Loucy (cell line): ENCODE data around the gene MRTFA.

Experiments used
- H2AFZ ChIP-seq: fragments of 200-600 bp; sonication (generic); 2 replicates; pipeline ENCODE4 v1.6.0; 2016; ENCODE audit warnings: antibody characterized with exemption, mild to moderate bottlenecking, low read length, moderate library complexity
- H3F3A ChIP-seq: fragments of 200-600 bp; 2 replicates; pipeline ENCODE4 v1.6.0; 2016; ENCODE audit warnings: antibody characterized with exemption, low read depth, mild to moderate bottlenecking
- H3K27me3 ChIP-seq: fragments of 200-600 bp; sonication (generic); 2 replicates; pipeline ENCODE4 v1.6.1; 2014; ENCODE audit warnings: low read length, mild to moderate bottlenecking; ENCODE audit not compliant: insufficient read depth, poor library complexity, severe bottlenecking
- H3K36me3 ChIP-seq: fragments of 200-600 bp; sonication (generic); 2 replicates; pipeline ENCODE4 v1.6.1; 2016; ENCODE audit warnings: low read length; ENCODE audit not compliant: insufficient read depth
- H3K4me1 ChIP-seq: fragments of 200-600 bp; sonication (generic); 2 replicates; pipeline ENCODE4 v1.5.1; 2014; ENCODE audit warnings: low read length, mild to moderate bottlenecking; ENCODE audit not compliant: insufficient read depth, poor library complexity, severe bottlenecking
- H3K4me2 ChIP-seq: fragments of 200-600 bp; sonication (generic); 2 replicates; pipeline ENCODE4 v1.6.0; 2014; ENCODE audit warnings: antibody characterized with exemption, low read length, low read depth, mild to moderate bottlenecking; ENCODE audit not compliant: poor library complexity, severe bottlenecking
- H3K4me3 ChIP-seq: fragments of 200-600 bp; sonication (generic); 2 replicates; pipeline ENCODE4 v1.5.1; 2014; ENCODE audit warnings: low read length, mild to moderate bottlenecking, mixed read lengths; ENCODE audit not compliant: poor library complexity, severe bottlenecking
- H3K79me2 ChIP-seq: fragments of 200-600 bp; sonication (generic); 2 replicates; pipeline ENCODE4 v1.6.1; 2014; ENCODE audit warnings: low read length; ENCODE audit not compliant: insufficient read depth
- H3K9ac ChIP-seq: fragments of 200-600 bp; sonication (generic); 2 replicates; pipeline ENCODE4 v1.6.0; 2014; ENCODE audit warnings: mild to moderate bottlenecking, low read depth, low read length, moderate library complexity; ENCODE audit not compliant: poor library complexity, severe bottlenecking
- H3K9me2 ChIP-seq: fragments of 200-600 bp; sonication (generic); replicated peaks from 2 replicates; pipeline ENCODE4 v1.6.1; 2016; ENCODE audit warnings: low read depth, low read length, mixed read lengths
- H3K9me3 ChIP-seq: fragments of 200-600 bp; sonication (generic); 2 replicates; pipeline ENCODE4 v1.6.1; 2014; ENCODE audit warnings: mild to moderate bottlenecking, antibody characterized with exemption, low read length, low read depth; ENCODE audit not compliant: insufficient read depth
- H4K20me1 ChIP-seq: fragments of 200-600 bp; sonication (generic); 2 replicates; pipeline ENCODE4 v1.6.0; 2014; ENCODE audit warnings: antibody characterized with exemption, low read length, mild to moderate bottlenecking; ENCODE audit not compliant: insufficient read depth, poor library complexity, severe bottlenecking
- EZH2phosphoT487 ChIP-seq: fragments of 200-600 bp; IDR thresholded peaks from 2 replicates; pipeline ENCODE4 v1.6.1; 2018; ENCODE audit warnings: antibody characterized with exemption, mild to moderate bottlenecking, moderate library complexity, borderline replicate concordance
- TF ChIP-seq, protein P1 (sequence below): fragments of 200-600 bp; sonication (generic); conservative IDR thresholded peaks from 2 replicates; pipeline ENCODE4 v1.5.1; 2014; ENCODE audit warnings: mild to moderate bottlenecking, antibody characterized with exemption, low read length

Gene MRTFA

DNA sequence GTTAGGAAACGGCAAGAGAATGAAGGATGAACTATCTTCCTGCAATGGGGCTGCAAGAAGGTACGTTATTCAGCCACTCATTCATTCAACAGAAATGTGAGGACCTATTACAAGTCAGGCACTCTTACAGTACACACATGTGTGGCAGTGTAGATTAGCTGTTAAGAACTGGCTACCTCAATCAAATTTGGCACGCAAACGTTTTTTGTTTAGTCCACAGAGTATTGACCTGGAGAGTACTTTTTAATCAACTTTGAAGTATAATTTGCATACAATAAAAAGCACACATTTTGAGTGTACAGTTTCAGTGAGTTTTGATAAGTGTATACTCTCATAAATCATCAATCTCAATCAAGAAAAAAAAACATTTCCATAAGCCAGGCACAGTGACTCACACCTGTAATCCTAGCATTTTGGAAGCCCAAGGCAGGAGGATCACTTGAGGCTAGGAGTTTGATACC is 24.2 kb downstream of the MRTFA start:
- no peaks in the 10 kb centered on the region for H3K9me3 ChIP-seq
- H3K9ac ChIP-seq: no peak overlapping the region
- H3F3A ChIP-seq: no peaks in the 10 kb centered on the region
- H3K9me2 ChIP-seq: no peaks in the 10 kb centered on the region
- H3K79me2 ChIP-seq: peaks cover 74% of the 10 kb centered on the region
- H3K27me3 ChIP-seq: no peaks in the 10 kb centered on the region
- peaks cover 16% of the 10 kb centered on the region for H4K20me1 ChIP-seq
- no peak overlapping the region for H3K4me3 ChIP-seq
- H3K36me3 ChIP-seq: no peaks in the 10 kb centered on the region
- peaks cover 3% of the 10 kb centered on the region for H3K4me1 ChIP-seq
- TF ChIP-seq, protein P1, sequence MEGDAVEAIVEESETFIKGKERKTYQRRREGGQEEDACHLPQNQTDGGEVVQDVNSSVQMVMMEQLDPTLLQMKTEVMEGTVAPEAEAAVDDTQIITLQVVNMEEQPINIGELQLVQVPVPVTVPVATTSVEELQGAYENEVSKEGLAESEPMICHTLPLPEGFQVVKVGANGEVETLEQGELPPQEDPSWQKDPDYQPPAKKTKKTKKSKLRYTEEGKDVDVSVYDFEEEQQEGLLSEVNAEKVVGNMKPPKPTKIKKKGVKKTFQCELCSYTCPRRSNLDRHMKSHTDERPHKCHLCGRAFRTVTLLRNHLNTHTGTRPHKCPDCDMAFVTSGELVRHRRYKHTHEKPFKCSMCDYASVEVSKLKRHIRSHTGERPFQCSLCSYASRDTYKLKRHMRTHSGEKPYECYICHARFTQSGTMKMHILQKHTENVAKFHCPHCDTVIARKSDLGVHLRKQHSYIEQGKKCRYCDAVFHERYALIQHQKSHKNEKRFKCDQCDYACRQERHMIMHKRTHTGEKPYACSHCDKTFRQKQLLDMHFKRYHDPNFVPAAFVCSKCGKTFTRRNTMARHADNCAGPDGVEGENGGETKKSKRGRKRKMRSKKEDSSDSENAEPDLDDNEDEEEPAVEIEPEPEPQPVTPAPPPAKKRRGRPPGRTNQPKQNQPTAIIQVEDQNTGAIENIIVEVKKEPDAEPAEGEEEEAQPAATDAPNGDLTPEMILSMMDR: no peak
- no peak for TF ChIP-seq EZH2phosphoT487
- H2AFZ ChIP-seq: no peak overlapping the region
- H3K4me2 ChIP-seq: no peak overlapping the region

DNA sequence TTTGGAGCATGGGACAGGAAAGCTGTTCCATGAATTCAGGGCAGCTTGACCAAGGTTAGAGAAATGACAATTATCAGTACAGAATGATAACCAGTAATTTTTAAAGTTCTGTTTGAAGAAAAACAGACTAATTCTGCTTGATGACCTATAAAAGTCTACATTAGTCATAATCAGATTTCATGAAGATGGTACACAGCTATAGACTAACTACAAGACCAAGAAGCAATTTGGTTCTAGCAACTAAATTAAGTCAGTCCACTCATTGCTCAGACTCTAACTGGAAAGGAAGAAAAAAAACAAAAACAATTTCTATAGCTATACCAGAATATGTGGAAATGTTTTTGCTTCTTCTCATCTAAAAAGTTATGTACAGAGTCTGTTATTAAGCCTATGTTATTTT is 24.9 kb downstream of the MRTFA start:
- Histone ChIP-seq H4K20me1 (peaks cover 19% of the 10 kb centered on the region), H3K4me1 (peaks cover 8% of the 10 kb centered on the region), H3F3A (no peaks in the 10 kb centered on the region), H3K4me3 (no peak overlapping the region), H3K9me2 (no peaks in the 10 kb centered on the region), H3K4me2 (no peak overlapping the region), H3K9ac (no peak overlapping the region), H3K9me3 (no peaks in the 10 kb centered on the region), H3K79me2 (peaks cover 74% of the 10 kb centered on the region), H3K36me3 (no peaks in the 10 kb centered on the region), H2AFZ (no peak overlapping the region), H3K27me3 (no peaks in the 10 kb centered on the region)
- no peak for TF ChIP-seq EZH2phosphoT487
- TF ChIP-seq, protein P1: no peak

DNA sequence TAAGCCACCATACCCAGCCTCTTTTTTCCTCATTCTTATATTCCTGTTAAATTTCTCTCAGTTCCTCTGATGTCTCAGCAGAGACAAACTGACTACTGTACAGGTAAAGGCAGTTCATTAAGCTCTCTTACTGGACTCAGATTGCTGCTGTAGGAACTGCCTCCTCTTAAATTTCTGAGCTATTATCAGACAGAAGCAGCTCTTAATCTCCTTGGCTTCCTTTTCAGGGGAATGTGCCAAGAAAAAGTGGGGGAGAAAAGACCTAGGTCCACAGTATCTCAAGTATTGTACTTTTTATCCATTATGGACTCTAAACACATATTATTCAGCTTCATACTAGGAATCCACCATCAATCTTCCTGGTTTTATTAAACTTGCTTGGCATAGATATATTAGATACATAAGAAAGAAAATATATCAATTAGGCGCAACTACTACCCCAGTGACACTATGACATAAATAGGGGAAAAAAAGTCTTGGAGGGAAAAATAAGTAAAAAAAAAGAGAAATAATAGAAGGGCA is 26.1 kb downstream of the MRTFA start:
- TF ChIP-seq EZH2phosphoT487: no peak
- TF ChIP-seq, protein P1: no peak
- H4K20me1 ChIP-seq: peaks cover 31% of the 10 kb centered on the region
- H3K27me3 ChIP-seq: no peaks in the 10 kb centered on the region
- no peak overlapping the region for H3K4me2 ChIP-seq
- H3K9ac ChIP-seq: no peak overlapping the region
- no peaks in the 10 kb centered on the region for H3K9me2 ChIP-seq
- no peak overlapping the region for H2AFZ ChIP-seq
- H3K9me3 ChIP-seq: no peaks in the 10 kb centered on the region
- peaks cover 20% of the 10 kb centered on the region for H3K4me1 ChIP-seq
- no peaks in the 10 kb centered on the region for H3K36me3 ChIP-seq
- peaks cover 79% of the 10 kb centered on the region for H3K79me2 ChIP-seq
- H3K4me3 ChIP-seq: no peak overlapping the region
- H3F3A ChIP-seq: no peaks in the 10 kb centered on the region
